Activated CD8-positive, alpha-beta T cell treated with anti-CD3 and anti-CD28 coated beads for 36 hours (primary cell): Measurements from ENCODE around the gene LAMA4. TPM values are rescaled to one million over a fixed set of nuclear protein-coding genes. Genes with fewer than 3 reads are reported as not detected.

Experiments used
- ATAC-seq: fragments of 200-7000 bp; cut with Tn5 transposase; one replicate; pipeline ENCODE4 v1.10.0; 2021; ENCODE audit warnings: mild to moderate bottlenecking, moderate library complexity
- CTCF ChIA-PET: fragments of 350-600 bp; sonication (Branson Sonifier 250); formaldehyde crosslinking; loops from one replicate; lab custom pipeline; 2021; ENCODE audit warnings: antibody characterized with exemption; lab: Charles Lee
- POLR2A ChIA-PET: fragments of 350-600 bp; sonication (Branson Sonifier 250); formaldehyde crosslinking; loops from one replicate; lab custom pipeline; 2021; ENCODE audit warnings: antibody characterized with exemption; lab: Charles Lee
- DNase-seq: peaks from one replicate; pipeline ENCODE4 v3.0.0-alpha.2; 2020
- H3K27ac Mint-ChIP-seq: one replicate; pipeline ENCODE4 v1.8.0; 2021; ENCODE audit warnings: mild to moderate bottlenecking, mixed read lengths
- H3K27me3 Mint-ChIP-seq: one replicate; pipeline ENCODE4 v1.8.0; 2021; ENCODE audit warnings: mixed read lengths
- H3K36me3 Mint-ChIP-seq: one replicate; pipeline ENCODE4 v1.8.0; 2021; ENCODE audit warnings: low read depth, mixed read lengths
- H3K4me1 Mint-ChIP-seq: one replicate; pipeline ENCODE4 v1.8.0; 2021; ENCODE audit warnings: low read depth, mixed read lengths
- H3K4me3 Mint-ChIP-seq: one replicate; pipeline ENCODE4 v1.8.0; 2021; ENCODE audit warnings: mild to moderate bottlenecking, moderate library complexity, mixed read lengths
- H3K9me3 Mint-ChIP-seq: one replicate; pipeline ENCODE4 v1.8.0; 2021; ENCODE audit warnings: mixed read lengths
- intact Hi-C: fragments of 100-400 bp; cut with micrococcal nuclease; formaldehyde crosslinking; loops from one replicate; pipeline ENCODE4 v1.10.0; 2022
- total RNA-seq, 2 experiments: library from RNA; stranded (reverse); gene quantifications; one replicate each; pipeline ENCODE4 v1.2.3, GENCODE V29; 2021
- TF ChIP-seq, protein P1 (sequence below): fragments of 200-600 bp; IDR thresholded peaks from one replicate; pipeline ENCODE4 v1.8.0; 2022; ENCODE audit warnings: antibody characterized with exemption, mild to moderate bottlenecking

The LAMA4 gene
- total RNA-seq, 2 experiments from 2014 or later: not detected

DNA sequence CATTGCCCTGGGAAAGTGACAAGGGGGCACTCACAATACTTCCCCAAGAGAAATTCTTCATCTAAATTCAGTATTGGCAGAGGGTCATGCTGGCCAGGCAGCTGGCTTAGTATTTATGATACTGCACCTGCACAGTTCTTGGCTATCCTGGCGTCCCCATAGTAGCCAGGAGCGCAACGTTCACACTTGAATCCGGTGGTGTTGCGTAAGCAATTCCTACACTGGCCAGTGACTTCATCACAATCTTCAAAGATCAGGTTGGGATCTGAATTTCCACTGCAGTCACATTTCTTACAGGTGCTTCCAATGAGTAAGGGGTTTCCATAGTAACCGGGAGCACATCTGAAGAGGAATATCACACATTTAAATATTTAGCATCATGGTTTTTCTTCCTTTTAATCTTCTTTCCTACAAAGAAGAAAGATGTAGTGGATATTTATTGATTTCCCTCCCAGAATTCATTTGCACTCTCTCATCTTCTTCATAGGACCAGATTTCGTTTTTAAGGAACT, 62.8 kb downstream of the LAMA4 start:
- Mint-ChIP-seq H3K27ac (no peak overlapping the region), H3K36me3 (no peaks in the 10 kb centered on the region), H3K4me1 (peaks cover 4% of the 10 kb centered on the region), H3K4me3 (no peak overlapping the region), H3K9me3 (no peaks in the 10 kb centered on the region), H3K27me3 (peaks cover 12% of the 10 kb centered on the region)
- ChIA-PET CTCF (interaction anchor here (7.5 kb wide), 1 partner anchor 12 kb away, joined by 49 read pairs; no protein-coding TSS in a partner anchor), POLR2A (no interaction called here)
- intact Hi-C loops: no loop called here
- no peak for DNase-seq
- TF ChIP-seq, protein P1, sequence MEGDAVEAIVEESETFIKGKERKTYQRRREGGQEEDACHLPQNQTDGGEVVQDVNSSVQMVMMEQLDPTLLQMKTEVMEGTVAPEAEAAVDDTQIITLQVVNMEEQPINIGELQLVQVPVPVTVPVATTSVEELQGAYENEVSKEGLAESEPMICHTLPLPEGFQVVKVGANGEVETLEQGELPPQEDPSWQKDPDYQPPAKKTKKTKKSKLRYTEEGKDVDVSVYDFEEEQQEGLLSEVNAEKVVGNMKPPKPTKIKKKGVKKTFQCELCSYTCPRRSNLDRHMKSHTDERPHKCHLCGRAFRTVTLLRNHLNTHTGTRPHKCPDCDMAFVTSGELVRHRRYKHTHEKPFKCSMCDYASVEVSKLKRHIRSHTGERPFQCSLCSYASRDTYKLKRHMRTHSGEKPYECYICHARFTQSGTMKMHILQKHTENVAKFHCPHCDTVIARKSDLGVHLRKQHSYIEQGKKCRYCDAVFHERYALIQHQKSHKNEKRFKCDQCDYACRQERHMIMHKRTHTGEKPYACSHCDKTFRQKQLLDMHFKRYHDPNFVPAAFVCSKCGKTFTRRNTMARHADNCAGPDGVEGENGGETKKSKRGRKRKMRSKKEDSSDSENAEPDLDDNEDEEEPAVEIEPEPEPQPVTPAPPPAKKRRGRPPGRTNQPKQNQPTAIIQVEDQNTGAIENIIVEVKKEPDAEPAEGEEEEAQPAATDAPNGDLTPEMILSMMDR: no peak
- ATAC-seq: no peak

DNA sequence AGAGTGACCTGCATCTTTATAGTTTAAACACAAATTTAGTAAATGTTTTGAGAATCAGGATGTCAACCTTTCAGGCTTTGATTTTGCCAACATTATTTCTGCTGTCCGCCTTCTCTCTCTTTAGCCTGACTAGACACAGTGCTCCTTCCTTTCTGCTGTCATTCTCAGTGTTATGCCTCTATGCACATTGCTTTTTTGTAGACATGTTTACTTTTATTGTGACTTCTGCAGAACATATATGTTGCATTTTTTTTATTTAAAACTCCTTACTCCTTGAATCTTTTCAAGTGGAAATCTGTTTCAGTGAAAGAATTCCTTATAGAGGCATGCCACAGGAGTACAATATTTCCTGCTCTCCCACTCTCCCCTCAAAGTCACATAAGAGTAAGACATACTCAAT, 64.2 kb downstream of the LAMA4 start:
- DNase-seq (no peak), ATAC-seq (no peak)
- ChIA-PET POLR2A (interaction anchor here (0.9 kb wide), 1 partner anchor 8 kb away, joined by 4 read pairs; no protein-coding TSS in a partner anchor), CTCF (interaction anchor here (1.6 to 7.5 kb wide), 3 partner anchors 10 to 27 kb away, joined by 6 to 49 read pairs (median 23); no protein-coding TSS in a partner anchor)
- intact Hi-C loops: no loop called here
- TF ChIP-seq, protein P1: no peak
- no peaks in the 10 kb centered on the region for H3K9me3 Mint-ChIP-seq
- H3K27ac Mint-ChIP-seq: no peak overlapping the region
- H3K4me1 Mint-ChIP-seq: peaks cover 4% of the 10 kb centered on the region
- H3K36me3 Mint-ChIP-seq: no peaks in the 10 kb centered on the region
- peaks cover 7% of the 10 kb centered on the region for H3K27me3 Mint-ChIP-seq
- H3K4me3 Mint-ChIP-seq: no peak overlapping the region

DNA sequence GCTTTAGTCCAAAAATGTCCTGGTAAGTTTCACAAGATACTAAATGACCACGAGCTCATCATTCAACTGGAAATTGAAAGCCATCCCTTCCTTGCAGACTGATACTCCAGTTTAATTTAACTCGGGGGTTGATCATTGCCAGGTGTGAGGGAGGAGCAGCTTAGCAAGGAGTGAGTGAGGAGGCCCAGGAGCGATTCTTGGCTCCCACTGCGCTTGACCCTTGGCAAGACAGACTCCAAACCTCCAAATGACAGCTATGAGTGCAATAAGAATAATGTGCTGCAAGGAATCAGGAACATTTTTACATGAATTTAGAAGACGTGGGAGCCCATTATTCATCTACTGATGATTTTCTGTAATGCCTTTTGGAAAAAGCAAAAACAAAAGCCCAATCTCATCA, 64.9 kb downstream of the LAMA4 start:
- Mint-ChIP-seq H3K4me1 (peaks cover 4% of the 10 kb centered on the region), H3K9me3 (no peaks in the 10 kb centered on the region), H3K4me3 (no peak overlapping the region), H3K27me3 (peaks cover 6% of the 10 kb centered on the region), H3K36me3 (no peaks in the 10 kb centered on the region), H3K27ac (no peak overlapping the region)
- TF ChIP-seq, protein P1: no peak
- ATAC-seq (no peak), DNase-seq (no peak)
- CTCF ChIA-PET: interaction anchor here (0.7 to 2.5 kb wide), 3 partner anchors 9 to 1765 kb away, joined by 3 to 23 read pairs (median 6); no protein-coding TSS in a partner anchor
- intact Hi-C loops: no loop called here
- POLR2A ChIA-PET: interaction anchor here (0.6 to 1.0 kb wide), 4 partner anchors 9 to 1669 kb away, joined by 3 to 4 read pairs (median 4); no protein-coding TSS in a partner anchor

DNA sequence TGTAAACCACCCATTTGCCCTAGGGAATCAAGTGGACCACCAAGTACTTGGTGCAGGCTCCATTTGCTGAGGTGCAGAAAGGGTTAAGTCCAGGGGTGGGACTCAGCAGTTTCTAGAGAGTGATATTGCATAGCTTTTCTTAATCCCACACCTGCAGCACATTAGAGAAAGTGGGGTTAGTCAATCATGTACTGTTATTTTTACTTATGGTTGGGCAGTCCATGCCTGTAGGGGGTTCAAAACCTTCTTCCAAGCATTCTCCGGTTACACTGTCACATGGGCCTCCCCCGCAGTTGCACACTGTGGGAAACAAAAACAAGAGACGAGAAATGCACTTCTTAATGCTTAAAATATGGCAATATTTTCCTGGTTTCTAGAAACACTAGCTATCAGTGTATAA, 65.5 kb downstream of the LAMA4 start:
- TF ChIP-seq, protein P1: no peak
- Mint-ChIP-seq H3K4me1 (peaks cover 4% of the 10 kb centered on the region), H3K27ac (no peak overlapping the region), H3K4me3 (no peak overlapping the region), H3K36me3 (no peaks in the 10 kb centered on the region), H3K9me3 (no peaks in the 10 kb centered on the region), H3K27me3 (peaks cover 7% of the 10 kb centered on the region)
- POLR2A ChIA-PET: interaction anchor here (0.9 to 1.0 kb wide), 2 partner anchors 40 to 1670 kb away, joined by 3 to 4 read pairs; no protein-coding TSS in a partner anchor
- intact Hi-C loops: no loop called here
- ATAC-seq (no peak), DNase-seq (no peak)
- CTCF ChIA-PET: interaction anchor here (0.7 to 2.5 kb wide), 3 partner anchors 9 to 1766 kb away, joined by 3 to 23 read pairs (median 6); no protein-coding TSS in a partner anchor

DNA sequence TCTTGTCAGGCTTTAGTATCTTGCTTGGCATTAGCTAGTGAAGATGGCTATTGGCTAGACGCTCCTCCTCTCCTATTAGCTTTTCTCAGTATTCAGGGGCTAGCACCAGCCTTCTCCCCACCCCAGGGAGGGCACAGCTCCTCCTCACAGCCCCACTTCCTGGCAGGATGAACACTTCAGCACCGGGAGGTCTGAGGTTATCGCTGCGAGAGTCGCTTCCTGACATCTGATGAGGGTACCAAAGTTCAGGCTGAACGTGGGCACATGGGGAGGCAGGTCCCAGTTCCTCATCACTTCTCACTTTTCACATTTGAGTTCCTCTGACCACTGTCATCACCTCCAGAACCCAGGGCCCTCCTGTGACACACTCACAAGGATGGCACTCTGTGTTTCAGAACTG, 66.6 kb downstream of the LAMA4 start:
- H3K4me3 Mint-ChIP-seq: no peak overlapping the region
- peaks cover 10% of the 10 kb centered on the region for H3K27me3 Mint-ChIP-seq
- no peak overlapping the region for H3K27ac Mint-ChIP-seq
- TF ChIP-seq, protein P1: no peak
- intact Hi-C loops: no loop called here
- DNase-seq: no peak
- ChIA-PET POLR2A (no interaction called here), CTCF (interaction anchor here (2.5 kb wide), 1 partner anchor 8 kb away, joined by 23 read pairs; no protein-coding TSS in a partner anchor)
- H3K4me1 Mint-ChIP-seq: peaks cover 4% of the 10 kb centered on the region
- H3K36me3 Mint-ChIP-seq: no peaks in the 10 kb centered on the region
- no peak for ATAC-seq
- no peaks in the 10 kb centered on the region for H3K9me3 Mint-ChIP-seq
